Measurements from ENCODE around the gene LIME1. TPM values are rescaled to one million over a fixed set of nuclear protein-coding genes. Genes with fewer than 3 reads are reported as not detected.
"Not testable (repeated sequence)": the region's sequence is repeated elsewhere in the genome, so short reads cannot be mapped to it uniquely, and the experiment has no call there.

LIME1 gene
- total RNA-seq, 1 donor from 2014 or later: 4.9 TPM

DNA sequence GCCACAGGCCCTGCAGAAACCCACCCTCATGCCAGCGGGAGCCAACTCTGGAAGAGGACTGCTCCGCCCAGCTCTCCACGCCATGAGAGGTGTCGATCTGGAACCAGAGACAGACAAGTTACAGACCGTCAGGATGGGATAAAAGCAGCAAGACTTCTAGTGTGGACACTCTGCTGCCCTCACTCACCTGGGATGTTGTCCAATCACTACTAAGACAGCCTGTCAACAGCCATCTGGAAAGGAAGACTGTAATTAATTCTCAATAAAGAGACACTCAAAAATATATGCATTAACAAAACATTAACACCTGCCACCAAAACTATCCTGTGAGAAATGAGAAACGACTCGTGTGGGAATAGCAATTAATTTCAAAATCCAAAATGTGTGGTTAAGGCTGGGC, 31.4 kb downstream of the LIME1 start:
- DNase-seq (ENCODE audit: low spot score in 2 of 2): peak in 1 of 2 donors; percentile 20

GRCh38 chr20:63768591-63769515, 32.4 kb downstream of the LIME1 start:
- no peak for FAIRE-seq

More for the DNA sequence above, 31.4 kb downstream of the LIME1 start:
- FAIRE-seq: no peak

DNA sequence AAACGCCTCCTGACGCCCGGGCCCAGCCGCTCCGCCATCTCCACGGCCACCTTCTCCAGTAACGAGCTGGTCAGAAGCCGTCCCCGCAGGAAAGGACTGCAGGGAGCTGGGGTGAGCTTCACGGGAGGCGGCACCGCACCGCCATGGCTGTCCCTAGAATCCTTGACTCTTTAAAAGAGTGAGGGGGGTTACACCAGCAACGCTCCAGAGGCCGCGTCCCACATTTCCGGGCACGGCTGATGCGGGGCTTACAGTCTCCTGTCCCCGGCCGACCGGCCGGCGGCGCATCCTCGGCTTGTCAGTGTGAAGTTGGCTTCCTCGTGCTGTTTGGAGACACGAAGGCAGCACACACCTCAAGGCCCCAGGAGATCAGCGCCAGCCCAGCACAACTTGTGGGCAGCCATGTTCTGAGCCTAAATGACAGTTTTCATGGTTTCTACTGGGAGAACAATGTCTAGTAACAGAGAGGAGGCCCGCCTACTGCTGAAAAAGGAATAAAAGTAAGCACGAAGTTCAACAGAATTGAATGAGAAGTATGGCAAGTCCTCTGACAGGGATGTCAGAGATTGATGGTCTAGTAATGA, 33.5 kb downstream of the LIME1 start:
- no peak for FAIRE-seq
- peak in 1 of 2 donors; percentile 19 for DNase-seq (ENCODE audit: low spot score in 2 of 2)

More at GRCh38 chr20:63768591-63769515, 32.4 kb downstream of the LIME1 start:
- peak in 1 of 2 donors; percentile 29 for DNase-seq (ENCODE audit: low spot score in 2 of 2)

- DNase-seq (ENCODE audit: low spot score in 2 of 2) (no peak), FAIRE-seq (no peak)
Measured at GRCh38 chr20:63771046-63771707, 34.7 kb downstream of the LIME1 start.

DNA sequence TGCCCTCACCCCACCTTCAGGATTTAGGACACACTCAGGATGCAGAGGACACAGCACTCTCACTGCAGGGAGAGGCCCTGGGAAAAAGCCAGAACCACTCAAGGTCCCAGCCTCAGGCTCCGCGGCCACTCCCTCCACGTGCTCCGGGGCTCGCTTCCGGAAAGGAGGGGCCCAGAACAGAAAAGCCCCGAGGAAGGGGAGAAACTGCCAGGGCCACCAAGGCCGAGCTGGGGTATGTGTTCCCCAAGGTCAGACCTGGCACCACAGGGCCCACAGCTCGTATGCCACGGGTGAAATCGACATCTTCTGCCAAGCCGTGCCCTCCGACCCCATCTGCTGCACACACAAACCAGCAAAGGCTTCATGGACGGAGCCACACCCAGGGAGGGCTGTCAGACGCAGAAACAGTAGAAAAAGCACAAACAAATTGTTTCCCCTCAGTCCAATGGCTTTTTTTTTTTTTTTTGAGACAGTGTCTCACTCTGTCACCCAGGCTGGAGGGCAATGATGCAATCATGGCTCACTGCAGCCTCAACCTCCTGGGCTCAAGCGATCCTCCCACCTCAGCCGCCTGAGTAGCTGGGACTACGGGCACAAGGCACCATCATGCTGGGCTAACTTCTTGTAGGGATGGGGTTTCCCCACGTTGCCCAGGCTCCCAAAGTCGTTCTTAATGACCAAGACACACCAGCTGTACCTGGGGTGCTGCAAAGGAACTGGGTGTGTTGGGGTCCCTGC, 36.5 kb downstream of the LIME1 start:
- FAIRE-seq (no peak), DNase-seq (ENCODE audit: low spot score in 2 of 2) (peak in 1 of 2 donors; percentile 44)

- DNase-seq (ENCODE audit: low spot score in 2 of 2) (peak in 1 of 2 donors; percentile 12), FAIRE-seq (no peak)
Measured at GRCh38 chr20:63773571-63774241, 37.2 kb downstream of the LIME1 start.

DNA sequence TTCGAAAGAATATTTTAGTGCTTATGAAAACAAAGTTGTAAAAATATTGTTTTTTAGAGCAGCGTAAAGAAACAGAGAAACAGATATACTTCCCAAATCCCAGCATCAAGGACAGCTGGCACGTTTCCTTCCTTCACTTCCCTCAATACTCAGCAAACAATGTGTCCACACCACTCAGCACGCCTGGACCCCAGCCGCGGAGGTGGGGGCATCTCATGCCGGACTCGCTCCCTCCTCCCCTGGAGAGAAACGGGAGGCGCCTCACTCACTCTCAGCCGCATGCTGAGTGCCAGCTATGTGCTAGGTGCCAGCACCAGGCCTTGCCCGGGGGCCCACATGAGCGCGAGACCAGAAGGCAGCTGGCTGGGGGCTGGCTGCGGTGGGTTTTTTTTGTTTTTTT, 37.8 kb downstream of the LIME1 start:
- FAIRE-seq (no peak), DNase-seq (ENCODE audit: low spot score in 2 of 2) (peak in 1 of 2 donors; percentile 54)

- DNase-seq (ENCODE audit: low spot score in 2 of 2) (peak; percentile 59 to 72), FAIRE-seq (no peak)
Measured at GRCh38 chr20:63775096-63775978, 38.9 kb downstream of the LIME1 start.

DNA sequence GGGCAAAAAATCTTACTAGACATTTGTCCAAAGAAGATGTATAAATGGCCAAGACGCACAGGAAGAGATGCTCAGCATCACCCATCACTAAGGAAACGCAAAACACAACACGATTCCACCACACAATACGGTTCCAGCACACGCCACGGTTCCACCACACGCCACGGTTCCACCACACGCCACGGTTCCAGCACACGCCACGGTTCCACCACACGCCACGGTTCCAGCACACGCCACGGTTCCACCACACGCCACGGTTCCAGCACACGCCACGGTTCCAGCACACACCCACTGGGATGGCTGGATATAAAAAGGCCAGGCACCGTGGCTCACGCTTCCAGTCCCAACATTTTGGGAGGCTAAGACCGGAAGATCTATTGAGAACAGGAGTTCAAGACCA, 40.4 kb downstream of the LIME1 start:
- not testable (repeated sequence) for FAIRE-seq

GRCh38 chr20:63777614-63778013, 41.1 kb downstream of the LIME1 start:
- FAIRE-seq: no peak

More for the DNA sequence above, 40.4 kb downstream of the LIME1 start:
- not testable (repeated sequence) for DNase-seq (ENCODE audit: low spot score in 2 of 2)

DNA sequence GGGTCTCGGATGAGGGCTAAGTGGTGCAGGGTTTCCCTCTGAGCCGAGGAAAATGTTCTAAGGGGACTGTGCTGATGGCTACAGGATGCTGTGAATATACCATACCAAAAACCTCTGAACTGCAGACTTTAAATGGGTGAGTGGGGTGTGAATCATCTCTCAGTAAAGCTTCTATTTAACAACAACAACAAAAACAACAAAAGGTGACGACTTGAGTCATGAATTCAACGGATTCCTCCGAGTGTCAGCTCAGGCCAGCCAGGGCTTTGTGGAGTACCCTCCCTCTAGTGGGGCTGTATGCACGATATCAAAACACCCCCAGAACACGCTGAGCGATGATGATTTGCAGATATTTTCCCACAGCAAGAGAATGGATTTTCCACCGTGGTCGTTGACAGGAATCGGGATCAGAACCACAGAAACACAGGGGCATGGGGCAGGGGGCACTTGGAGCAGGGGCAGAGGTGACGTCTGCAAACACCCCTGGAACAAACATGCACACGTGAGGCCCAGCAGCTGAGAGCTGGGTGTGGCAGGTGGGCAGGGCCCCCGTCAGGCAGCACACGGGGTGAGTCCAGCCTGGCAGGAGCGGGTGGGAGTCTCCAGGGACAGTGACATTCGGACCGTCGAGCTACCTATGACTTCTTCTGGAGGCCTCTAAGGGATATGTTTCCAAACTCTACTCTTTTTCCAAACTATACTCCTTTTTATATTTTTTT, 41.7 kb downstream of the LIME1 start:
- DNase-seq (ENCODE audit: low spot score in 2 of 2) (no peak), FAIRE-seq (no peak)

More at GRCh38 chr20:63777614-63778013, 41.1 kb downstream of the LIME1 start:
- DNase-seq (ENCODE audit: low spot score in 2 of 2): no peak

- no peak for FAIRE-seq
Measured at GRCh38 chr20:63778857-63779256, 42.4 kb downstream of the LIME1 start.

GRCh38 chr20:63781181-63781580, 44.7 kb downstream of the LIME1 start:
- DNase-seq (ENCODE audit: low spot score in 2 of 2) (no peak), FAIRE-seq (no peak)

More at GRCh38 chr20:63778857-63779256, 42.4 kb downstream of the LIME1 start:
- DNase-seq (ENCODE audit: low spot score in 2 of 2): no peak

DNA sequence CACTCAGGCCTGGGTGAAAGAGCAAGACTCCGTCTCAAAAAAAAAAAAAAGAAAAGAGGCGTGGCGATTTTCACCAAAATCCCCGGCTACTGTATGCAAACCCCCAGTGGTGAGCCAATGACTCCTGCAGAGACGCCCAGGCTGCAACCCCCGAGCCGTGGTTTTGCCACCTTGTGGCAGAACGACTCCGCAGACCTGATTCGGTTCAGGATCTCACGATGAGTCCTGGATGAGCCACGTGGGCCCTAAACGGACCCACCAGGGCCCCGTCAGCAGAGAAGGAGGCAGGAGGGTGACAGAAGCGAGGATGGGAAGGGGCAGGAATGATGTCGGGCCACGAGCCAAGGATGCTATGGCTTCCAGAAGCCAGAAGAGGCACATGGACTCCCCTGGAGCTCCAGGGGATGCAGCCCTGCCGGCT, 45.6 kb downstream of the LIME1 start:
- FAIRE-seq (no peak), DNase-seq (ENCODE audit: low spot score in 2 of 2) (no peak)

DNA sequence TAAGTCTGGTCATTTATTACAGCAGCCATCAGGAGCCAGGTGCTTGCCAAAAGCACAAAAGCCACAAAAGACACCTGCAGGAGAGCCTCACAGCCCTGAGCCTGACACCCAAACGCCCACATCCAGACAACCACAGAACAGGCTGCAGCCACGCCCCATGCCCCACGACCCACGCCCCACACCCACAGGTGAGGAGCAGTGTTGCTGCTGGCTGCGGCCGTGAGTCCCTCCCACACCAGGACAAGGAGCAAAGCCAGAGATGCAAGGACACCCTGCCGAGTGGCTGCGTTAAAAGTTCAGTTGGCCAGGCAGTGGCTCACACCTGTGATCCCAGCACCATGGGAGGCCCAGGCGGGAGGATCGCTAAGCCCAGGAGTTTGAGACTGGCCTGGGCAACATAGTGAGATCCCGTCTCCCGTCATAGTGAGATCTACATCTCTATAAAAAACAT, 46.1 kb downstream of the LIME1 start:
- DNase-seq (ENCODE audit: low spot score in 2 of 2) (no peak), FAIRE-seq (no peak)

DNA sequence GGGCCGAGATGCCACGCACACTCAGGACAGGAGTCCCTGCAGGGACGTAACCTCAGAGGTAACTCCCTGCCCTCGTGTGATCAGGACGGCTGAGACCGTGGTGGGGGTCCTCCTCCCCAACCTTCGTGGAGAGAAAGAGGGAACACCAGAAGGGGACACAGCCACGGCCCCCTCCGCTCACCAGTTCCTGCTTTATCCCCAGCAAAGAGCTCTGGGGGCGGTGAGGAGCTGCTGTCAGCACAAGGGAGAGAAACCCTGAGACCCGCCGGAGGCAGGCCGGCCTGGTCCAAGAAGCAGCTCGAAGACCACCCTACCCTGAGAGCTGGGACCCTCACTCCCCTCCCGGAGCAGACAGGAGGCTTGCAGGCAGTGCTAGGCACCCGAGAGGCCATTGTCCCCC, 47.5 kb downstream of the LIME1 start:
- DNase-seq (ENCODE audit: low spot score in 2 of 2) (no peak), FAIRE-seq (no peak)

DNA sequence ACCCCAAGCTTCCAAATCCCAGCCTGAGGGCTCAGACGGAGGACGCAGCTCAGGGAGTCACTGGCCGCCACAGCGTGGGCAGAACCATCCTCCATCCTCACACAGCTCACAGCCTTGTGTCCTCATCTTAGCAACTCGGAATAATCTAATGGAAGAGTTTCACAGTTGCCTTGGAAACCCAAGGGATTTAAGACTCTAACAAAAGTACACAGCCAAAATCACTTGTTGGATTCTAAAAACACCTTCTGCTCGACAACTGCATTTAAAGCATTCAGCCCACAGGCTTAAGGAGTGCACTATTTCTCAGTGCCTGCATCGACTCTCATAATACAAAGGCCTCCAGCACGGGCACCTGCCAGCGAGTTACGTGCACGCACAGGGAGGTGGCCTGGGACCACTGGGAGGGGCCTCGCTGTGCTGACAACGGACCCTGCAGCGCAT, 49.2 kb downstream of the LIME1 start:
- FAIRE-seq (no peak), DNase-seq (ENCODE audit: low spot score in 2 of 2) (no peak)

- FAIRE-seq: no peak
- no peak for DNase-seq (ENCODE audit: low spot score in 2 of 2)
Measured at GRCh38 chr20:63787302-63787701, 50.8 kb downstream of the LIME1 start.

All from frontal cortex (tissue), 4 donors.